Ovary (tissue), 3 donors: ENCODE results near the gene AMOTL1.

Source experiments
- POLR2A ChIP-seq: fragments of 450-650 bp; IDR thresholded peaks from one replicate; pipeline ENCODE4 v1.6.1; 2017; ENCODE audit warnings: antibody characterized with exemption, mild to moderate bottlenecking, moderate library complexity
- TF ChIP-seq, protein P1 (sequence below), 3 donors: fragments of 450-650 bp in 2 of 3; fragments of 200-600 bp in 1 of 3; IDR thresholded peaks; one replicate each; pipeline versions ENCODE4 v1.5.1 to v1.8.0; 2016 to 2022; ENCODE audit warnings: antibody characterized with exemption in 3 of 3, mild to moderate bottlenecking in 1 of 3
- donor health status: DM: no; HTN: no; CAD: no.

DNA sequence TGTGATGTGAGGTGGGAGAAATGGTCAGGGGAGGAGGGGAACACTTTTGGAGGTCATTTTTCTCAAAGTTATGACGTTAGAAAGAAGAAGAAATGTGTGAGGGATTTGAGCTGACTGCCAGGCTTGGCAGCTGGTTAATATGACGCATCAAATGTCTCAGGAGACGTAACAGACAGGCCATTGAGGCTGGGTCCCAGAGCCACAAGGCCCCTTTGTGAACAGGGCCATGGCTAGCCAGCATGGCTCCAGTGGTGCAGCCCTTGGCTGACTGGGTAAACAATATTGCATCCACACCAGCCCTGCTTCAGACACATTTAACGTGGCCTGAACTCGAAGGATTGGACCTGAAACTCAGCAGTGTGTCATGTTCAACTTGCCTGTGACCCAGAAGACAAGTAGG, 34.3 kb downstream of the AMOTL1 start:
- TF ChIP-seq, protein P1, sequence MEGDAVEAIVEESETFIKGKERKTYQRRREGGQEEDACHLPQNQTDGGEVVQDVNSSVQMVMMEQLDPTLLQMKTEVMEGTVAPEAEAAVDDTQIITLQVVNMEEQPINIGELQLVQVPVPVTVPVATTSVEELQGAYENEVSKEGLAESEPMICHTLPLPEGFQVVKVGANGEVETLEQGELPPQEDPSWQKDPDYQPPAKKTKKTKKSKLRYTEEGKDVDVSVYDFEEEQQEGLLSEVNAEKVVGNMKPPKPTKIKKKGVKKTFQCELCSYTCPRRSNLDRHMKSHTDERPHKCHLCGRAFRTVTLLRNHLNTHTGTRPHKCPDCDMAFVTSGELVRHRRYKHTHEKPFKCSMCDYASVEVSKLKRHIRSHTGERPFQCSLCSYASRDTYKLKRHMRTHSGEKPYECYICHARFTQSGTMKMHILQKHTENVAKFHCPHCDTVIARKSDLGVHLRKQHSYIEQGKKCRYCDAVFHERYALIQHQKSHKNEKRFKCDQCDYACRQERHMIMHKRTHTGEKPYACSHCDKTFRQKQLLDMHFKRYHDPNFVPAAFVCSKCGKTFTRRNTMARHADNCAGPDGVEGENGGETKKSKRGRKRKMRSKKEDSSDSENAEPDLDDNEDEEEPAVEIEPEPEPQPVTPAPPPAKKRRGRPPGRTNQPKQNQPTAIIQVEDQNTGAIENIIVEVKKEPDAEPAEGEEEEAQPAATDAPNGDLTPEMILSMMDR (IDR thresholded peaks at IDR 0.05): no peak
- TF ChIP-seq POLR2A: no peak
